A549 (cell line): Measurements from ENCODE around the gene CTNNA3. TPM values are rescaled to one million over a fixed set of nuclear protein-coding genes. Genes with fewer than 3 reads are reported as not detected.

ENCODE experiments used
- ATAC-seq, 2 experiments: fragments of 200-7000 bp in 1 of 2; fragments of >200 bp in 1 of 2; cut with Nextera tagmentation in 1 of 2; cut with Tn5 transposase in 1 of 2; 3 replicates each; pipeline versions ENCODE4 v1.8.0 to v1.9.1; 2018 to 2020; ENCODE audit warnings: mild to moderate bottlenecking in 1 of 2, moderate library complexity in 1 of 2
- CTCF ChIA-PET: fragments of 300-600 bp; sonication (Branson Sonifier 250); formaldehyde crosslinking; extraction: SDS; loops from one replicate; lab custom pipeline; 2021; ENCODE audit warnings: antibody characterized with exemption, inconsistent platforms; lab: Yijun Ruan, JAX
- POLR2A ChIA-PET: fragments of 350-600 bp; formaldehyde crosslinking; extraction: SDS; loops from one replicate; lab custom pipeline; 2021; ENCODE audit warnings: antibody characterized with exemption, inconsistent platforms; lab: Yijun Ruan, JAX
- DNase-seq, 2 experiments: peaks; one replicate each; pipeline versions ENCODE4 v3.0.0 to v3.0.0-alpha.2; 2011 to 2016; ENCODE audit warnings: low read depth in 1 of 2, low spot score in 1 of 2
- FAIRE-seq: peaks from 2 replicates; lab custom pipeline; 2011; peaks lifted over from hg19 to GRCh38; lab: Jason Lieb, UNC
- H3K27ac ChIP-seq, 2 experiments: fragments of >200 bp; sonication (Bioruptor Twin); formaldehyde crosslinking; 3 replicates each; pipeline ENCODE4 v1.5.1; 2016 to 2017
- H3K4me1 ChIP-seq: fragments of >200 bp; sonication (Bioruptor Twin); formaldehyde crosslinking; 3 replicates; pipeline ENCODE4 v1.6.1; 2016
- H3K4me2 ChIP-seq: fragments of >200 bp; sonication (Bioruptor Twin); formaldehyde crosslinking; 3 replicates; pipeline ENCODE4 v1.6.1; 2016
- H3K4me3 ChIP-seq: fragments of >200 bp; sonication (Bioruptor Twin); formaldehyde crosslinking; 3 replicates; pipeline ENCODE4 v1.5.1; 2016
- H3K9me3 ChIP-seq: fragments of >200 bp; sonication (Bioruptor Twin); formaldehyde crosslinking; 3 replicates; pipeline ENCODE4 v1.6.1; 2016
- BCL3 ChIP-seq: fragments of >200 bp; sonication (Bioruptor Twin); formaldehyde crosslinking; IDR thresholded peaks from 3 replicates; pipeline ENCODE4 v1.6.1; 2016
- CBX2 ChIP-seq: fragments of 200-600 bp; sonication (generic); IDR thresholded peaks from 2 replicates; pipeline ENCODE4 v1.6.1; 2016; ENCODE audit warnings: low read depth, mild to moderate bottlenecking, borderline replicate concordance
- CBX8 ChIP-seq: fragments of 200-600 bp; sonication (generic); IDR thresholded peaks from 2 replicates; pipeline ENCODE4 v1.6.1; 2016
- CEBPB ChIP-seq, 2 experiments: fragments of >200 bp in 1 of 2; sonication (Bioruptor Twin) in 1 of 2; formaldehyde crosslinking in 1 of 2; IDR thresholded peaks; 2 replicates each; pipeline ENCODE4 v1.6.1; 2012 to 2016
- EHF ChIP-seq: fragments of 250-450 bp; sonication (Bioruptor Pico); IDR thresholded peaks from 2 replicates; pipeline ENCODE4 v1.5.0; 2020; ENCODE audit warnings: mild to moderate bottlenecking
- EHMT2 ChIP-seq: fragments of 200-600 bp; sonication (generic); IDR thresholded peaks from 2 replicates; pipeline ENCODE4 v1.6.1; 2016; ENCODE audit warnings: antibody characterized with exemption, low read depth, mild to moderate bottlenecking, moderate library complexity
- ELK1 ChIP-seq: fragments of 150-350 bp; IDR thresholded peaks from 2 replicates; pipeline ENCODE4 v1.6.1; 2014; ENCODE audit warnings: low read depth, mild to moderate bottlenecking, low read length
- ESRRA ChIP-seq: fragments of 150-350 bp; IDR thresholded peaks from 2 replicates; pipeline ENCODE4 v1.6.1; 2014; ENCODE audit warnings: mild to moderate bottlenecking, low read length, borderline replicate concordance
- GATA3 ChIP-seq: IDR thresholded peaks from 2 replicates; pipeline ENCODE4 v1.6.1; 2012; ENCODE audit warnings: borderline replicate concordance
- HES2 ChIP-seq: fragments of >200 bp; sonication (Bioruptor Twin); formaldehyde crosslinking; IDR thresholded peaks from 2 replicates; pipeline ENCODE4 v1.6.1; 2016
- HEYL ChIP-seq: fragments of 250-450 bp; sonication (Bioruptor Pico); IDR thresholded peaks from 2 replicates; pipeline ENCODE4 v1.8.0; 2021; ENCODE audit warnings: mild to moderate bottlenecking, moderate library complexity
- JUN ChIP-seq, 2 experiments: fragments of >200 bp; sonication (Bioruptor Twin); formaldehyde crosslinking; IDR thresholded peaks; 2 replicates in 1 of 2; 3 replicates in 1 of 2; pipeline ENCODE4 v1.6.1; 2016 to 2017
- KDM1A ChIP-seq: fragments of 200-600 bp; sonication (generic); IDR thresholded peaks from 2 replicates; pipeline ENCODE4 v1.6.1; 2016; ENCODE audit warnings: low read depth, mild to moderate bottlenecking
- KDM5A ChIP-seq: fragments of 200-600 bp; sonication (generic); IDR thresholded peaks from 2 replicates; pipeline ENCODE4 v1.6.1; 2016; ENCODE audit warnings: antibody characterized with exemption, mild to moderate bottlenecking
- MAX ChIP-seq: IDR thresholded peaks from 2 replicates; pipeline ENCODE4 v1.6.1; 2012
- MAZ ChIP-seq: fragments of 150-350 bp; IDR thresholded peaks from 2 replicates; pipeline ENCODE4 v1.6.1; 2014; ENCODE audit warnings: antibody characterized with exemption, low read depth, low read length, borderline replicate concordance
- MYC ChIP-seq: IDR thresholded peaks from 2 replicates; pipeline ENCODE4 v1.6.1; 2012; ENCODE audit warnings: mild to moderate bottlenecking, inconsistent platforms, low read length, improper control_type of control experiment, borderline replicate concordance
- NFE2L2 ChIP-seq: fragments of 150-350 bp; conservative IDR thresholded peaks from 2 replicates; pipeline ENCODE4 v1.6.1; 2014; ENCODE audit warnings: low read length
- PHF8 ChIP-seq: fragments of 200-600 bp; sonication (generic); IDR thresholded peaks from 2 replicates; pipeline ENCODE4 v1.6.1; 2016; ENCODE audit warnings: low read depth, mild to moderate bottlenecking, antibody characterized with exemption, moderate library complexity, borderline replicate concordance
- POLR2AphosphoS2 ChIP-seq: conservative IDR thresholded peaks from 2 replicates; pipeline ENCODE4 v1.6.1; 2012; ENCODE audit warnings: low read length, improper control_type of control experiment, inconsistent platforms
- RAD21 ChIP-seq, 2 experiments: fragments of >200 bp in 1 of 2; sonication (Bioruptor Twin) in 1 of 2; formaldehyde crosslinking in 1 of 2; IDR thresholded peaks in 1 of 2; conservative IDR thresholded peaks in 1 of 2; 2 replicates in 1 of 2; 3 replicates in 1 of 2; pipeline ENCODE4 v1.6.1; 2012 to 2018; ENCODE audit warnings: inconsistent platforms in 1 of 2
- RCOR1 ChIP-seq: fragments of 150-350 bp; IDR thresholded peaks from 2 replicates; pipeline ENCODE4 v1.6.1; 2014; ENCODE audit warnings: antibody characterized with exemption, low read length, low read depth
- RFX5 ChIP-seq: fragments of 450-650 bp; IDR thresholded peaks from 2 replicates; pipeline ENCODE4 v1.7.1; 2014; ENCODE audit warnings: antibody characterized with exemption, mild to moderate bottlenecking, moderate library complexity
- RNF2 ChIP-seq: fragments of 200-600 bp; sonication (generic); IDR thresholded peaks from 2 replicates; pipeline ENCODE4 v1.6.1; 2016; ENCODE audit warnings: low read depth, mild to moderate bottlenecking, antibody characterized with exemption, moderate library complexity, borderline replicate concordance
- TFCP2L1 ChIP-seq: fragments of 250-450 bp; sonication (Bioruptor Pico); IDR thresholded peaks from 2 replicates; pipeline ENCODE4 v1.5.0; 2021; ENCODE audit warnings: mild to moderate bottlenecking
- TP53 ChIP-seq: fragments of 250-450 bp; sonication (Bioruptor Pico); IDR thresholded peaks from 2 replicates; pipeline ENCODE4 v1.5.0; 2021; ENCODE audit warnings: mild to moderate bottlenecking, moderate library complexity
- ZFP36 ChIP-seq: fragments of 450-650 bp; IDR thresholded peaks from 2 replicates; pipeline ENCODE4 v1.6.1; 2014; ENCODE audit warnings: borderline replicate concordance; ENCODE audit not compliant: partially characterized antibody
- WGBS: methylation state at CpG from one replicate; pipeline ENCODE4 v1.1.6; 2017; ENCODE audit errors: missing lambda C conversion rate; 5-methylcytosine and 5-hydroxymethylcytosine counted together
- polyA plus RNA-seq, 4 experiments: library from polyadenylated mRNA; depleted of rRNA in 3 of 4; stranded (reverse); fragments of >200 nt; fragmentation: RNase III in 1 of 4; extraction: RNeasy Plus Mini Kit Qiagen cat#74134 plus additional on column Dnase treatment in 1 of 4; gene quantifications; 2 replicates in 3 of 4; 3 replicates in 1 of 4; pipeline ENCODE4 v1.2.3, GENCODE V29; 2011 to 2017
- TF ChIP-seq, protein P1 (sequence below): fragments of 450-650 bp; IDR thresholded peaks from 2 replicates; pipeline ENCODE4 v1.6.1; 2014; ENCODE audit warnings: antibody characterized with exemption

The CTNNA3 gene
- polyA plus RNA-seq, 2 of the 4 experiments (the other 2 are of a cell fraction) = not detected

DNA sequence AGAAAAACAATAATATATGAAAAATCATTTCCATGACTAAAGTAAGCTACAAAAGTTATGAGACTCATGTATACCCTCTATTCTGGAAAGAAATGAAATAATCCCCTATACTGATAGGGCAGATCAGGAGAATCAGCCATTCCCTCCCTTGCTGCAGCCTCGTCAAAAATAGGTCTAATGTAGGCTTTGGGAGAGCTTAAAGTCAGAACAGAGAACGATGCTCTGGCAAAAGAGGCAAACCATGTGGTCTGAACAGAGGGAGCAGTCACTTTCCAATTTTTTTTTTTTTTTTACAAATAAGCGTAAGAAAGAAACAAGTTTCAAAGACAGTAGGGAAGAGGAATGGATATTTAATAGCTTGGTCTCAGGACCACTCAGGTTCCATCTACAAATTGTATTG lies 1232.4 kb downstream of the CTNNA3 start:
- Histone ChIP-seq H3K9me3 (no peaks in the 10 kb centered on the region), H3K4me3 (no peak overlapping the region), H3K4me2 (no peak overlapping the region), H3K4me1 (no peaks in the 10 kb centered on the region), H3K27ac (no peak overlapping the region)
- no peak for DNase-seq
- 29% methylated on average over 3 of the region's 3 CpGs for WGBS
- ChIA-PET POLR2A (no interaction called here), CTCF (no interaction called here)
- TF ChIP-seq ESRRA (no peak), CEBPB (IDR thresholded peaks at IDR 0.05) (no peak), CBX2 (no peak), ZFP36 (no peak), RCOR1 (no peak), EHMT2 (no peak), ELK1 (no peak), JUN (IDR thresholded peaks at IDR 0.05) (no peak), MAZ (no peak), EHF (CRISPR knock-in tag) (no peak), RAD21 (conservative IDR thresholded peaks at IDR 0.05 in 1 of 2, IDR thresholded peaks at IDR 0.05 in 1 of 2) (no peak), POLR2AphosphoS2 (no peak), RFX5 (no peak)
- ATAC-seq = no peak
- no peak for FAIRE-seq

GRCh38 chr10:66457629-66458028 lies 1238.4 kb downstream of the CTNNA3 start:
- no peak for DNase-seq
- no peak overlapping the region for H3K4me3 ChIP-seq
- ChIA-PET POLR2A (no interaction called here), CTCF (interaction anchor here (1.2 kb wide), 1 partner anchor 19 kb away, joined by 3 read pairs; no protein-coding TSS in a partner anchor)
- no peak overlapping the region for H3K4me2 ChIP-seq
- no peaks in the 10 kb centered on the region for H3K4me1 ChIP-seq
- no peak overlapping the region for H3K27ac ChIP-seq
- no peaks in the 10 kb centered on the region for H3K9me3 ChIP-seq
- TF ChIP-seq, protein P1, sequence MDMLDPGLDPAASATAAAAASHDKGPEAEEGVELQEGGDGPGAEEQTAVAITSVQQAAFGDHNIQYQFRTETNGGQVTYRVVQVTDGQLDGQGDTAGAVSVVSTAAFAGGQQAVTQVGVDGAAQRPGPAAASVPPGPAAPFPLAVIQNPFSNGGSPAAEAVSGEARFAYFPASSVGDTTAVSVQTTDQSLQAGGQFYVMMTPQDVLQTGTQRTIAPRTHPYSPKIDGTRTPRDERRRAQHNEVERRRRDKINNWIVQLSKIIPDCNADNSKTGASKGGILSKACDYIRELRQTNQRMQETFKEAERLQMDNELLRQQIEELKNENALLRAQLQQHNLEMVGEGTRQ = no peak
- TF ChIP-seq RNF2 (no peak), HEYL (CRISPR knock-in tag) (no peak), CBX8 (no peak), MAX (no peak), TP53 (no peak), KDM1A (no peak), PHF8 (no peak), EHF (CRISPR knock-in tag) (no peak), NFE2L2 (no peak)
- no peak for FAIRE-seq
- WGBS = 3% methylated on average over 1 of the region's 1 CpG
- ATAC-seq = no peak

DNA sequence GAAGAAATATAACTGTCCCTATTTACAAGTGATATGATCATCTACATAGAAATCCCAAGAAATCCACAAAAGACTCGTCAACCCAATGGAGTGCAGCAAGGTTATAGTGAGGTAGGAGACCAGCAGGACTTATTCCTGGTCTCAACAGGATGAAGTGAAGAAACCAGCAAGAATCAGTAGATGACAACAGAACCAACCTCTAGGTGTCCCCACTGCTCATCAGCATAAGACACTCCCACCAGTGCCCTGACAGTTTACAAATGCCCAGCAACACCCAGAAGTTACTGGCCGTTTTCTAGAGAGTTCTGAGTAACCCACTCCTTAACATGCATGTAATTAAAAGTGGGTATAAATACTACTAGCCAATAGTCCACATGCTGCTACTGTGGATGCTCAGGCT lies 1240.7 kb downstream of the CTNNA3 start:
- ATAC-seq (no peak), DNase-seq (peak in 1 of 2 experiments; percentile 5)

More for the DNA sequence above, 1240.7 kb downstream of the CTNNA3 start:
- no peak overlapping the region for H3K4me3 ChIP-seq
- CTCF ChIA-PET = interaction anchor here (0.9 kb wide), 1 partner anchor 22 kb away, joined by 3 read pairs; no protein-coding TSS in a partner anchor
- no peak overlapping the region for H3K27ac ChIP-seq
- no peaks in the 10 kb centered on the region for H3K4me1 ChIP-seq
- POLR2A ChIA-PET = no interaction called here
- no peak overlapping the region for H3K4me2 ChIP-seq
- no peak for FAIRE-seq
- TF ChIP-seq TFCP2L1 (CRISPR knock-in tag) (no peak), BCL3 (no peak), MYC (no peak), HES2 (no peak), HEYL (CRISPR knock-in tag) (no peak), GATA3 (no peak), CBX8 (no peak), PHF8 (no peak), KDM5A (no peak)
- TF ChIP-seq, all 56 proteins: peak for 0
- 2% methylated on average over 2 of the region's 2 CpGs for WGBS
- H3K9me3 ChIP-seq = no peaks in the 10 kb centered on the region
